Activated T-cell treated with anti-CD3 and anti-CD28 coated beads, Interleukin-2, amount 50 U/mL, for 24 hours (primary cell): ENCODE measurements around the gene TNFRSF18.

Experiments
- DNase-seq: peaks from one replicate; pipeline ENCODE4 v3.0.0-alpha.2; 2020
- H3K27ac Mint-ChIP-seq: 2 replicates; pipeline ENCODE4 v1.8.0; 2020; ENCODE audit warnings: mild to moderate bottlenecking, mixed read lengths
- H3K27me3 Mint-ChIP-seq: 2 replicates; pipeline ENCODE4 v1.8.0; 2020; ENCODE audit warnings: mixed read lengths
- H3K36me3 Mint-ChIP-seq: 2 replicates; pipeline ENCODE4 v1.8.0; 2020; ENCODE audit warnings: low read depth, mixed read lengths
- H3K4me1 Mint-ChIP-seq: 2 replicates; pipeline ENCODE4 v1.8.0; 2020; ENCODE audit warnings: low read depth, mixed read lengths
- H3K4me3 Mint-ChIP-seq: 2 replicates; pipeline ENCODE4 v1.8.0; 2020; ENCODE audit warnings: mild to moderate bottlenecking, moderate library complexity, mixed read lengths
- H3K9me3 Mint-ChIP-seq: 2 replicates; pipeline ENCODE4 v1.8.0; 2020; ENCODE audit warnings: mixed read lengths

The TNFRSF18 gene

DNA sequence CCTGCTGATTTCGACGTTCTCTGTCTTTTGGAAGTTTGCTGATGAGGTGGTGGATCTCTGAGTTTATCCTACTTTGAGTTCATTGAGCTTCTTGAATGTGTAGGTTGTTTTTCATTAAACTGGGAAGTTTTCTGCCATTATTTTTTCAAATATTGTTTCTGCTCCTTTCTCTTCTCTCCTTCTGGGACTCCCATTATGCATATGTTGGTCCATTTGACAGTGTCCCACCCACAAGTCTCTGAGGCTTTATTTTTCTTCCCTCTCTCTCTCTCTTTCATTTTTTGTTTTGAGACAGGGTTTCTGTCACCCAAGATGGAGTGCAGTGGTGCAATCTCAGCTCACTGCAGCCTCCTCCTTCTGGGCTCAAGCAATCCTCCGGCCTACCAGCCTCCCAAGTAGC lies 11.7 kb downstream of the TNFRSF18 start:
- Mint-ChIP-seq H3K4me1 (peaks cover 2% of the 10 kb centered on the region), H3K4me3 (no peak overlapping the region), H3K9me3 (peaks cover 8% of the 10 kb centered on the region), H3K27me3 (no peaks in the 10 kb centered on the region), H3K36me3 (no peaks in the 10 kb centered on the region), H3K27ac (no peak overlapping the region)
- no peak for DNase-seq

DNA sequence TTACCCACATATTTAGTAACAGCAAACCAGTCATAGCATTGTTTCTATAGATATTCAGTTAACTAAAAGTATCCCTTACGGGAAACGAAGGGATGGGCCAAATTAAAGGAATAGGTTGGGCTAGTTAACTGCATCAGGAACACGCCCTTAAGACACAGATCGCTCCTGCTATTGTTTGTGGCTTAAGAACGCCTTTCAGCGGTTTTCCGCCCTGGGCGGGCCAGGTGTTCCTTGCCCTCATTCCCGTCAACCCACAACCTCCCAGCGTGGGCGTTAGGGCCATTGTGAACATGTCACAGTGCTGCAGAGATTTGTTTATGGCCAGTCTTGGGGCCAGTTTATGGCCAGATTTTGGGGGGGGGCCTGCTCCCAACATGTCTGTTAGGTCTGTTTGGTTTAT lies 14.7 kb downstream of the TNFRSF18 start:
- H3K4me1 Mint-ChIP-seq: no peaks in the 10 kb centered on the region
- H3K27ac Mint-ChIP-seq: peak overlapping the region; percentile 3
- DNase-seq: no peak
- no peaks in the 10 kb centered on the region for H3K36me3 Mint-ChIP-seq
- H3K27me3 Mint-ChIP-seq: no peaks in the 10 kb centered on the region
- H3K9me3 Mint-ChIP-seq: peaks cover 8% of the 10 kb centered on the region
- no peak overlapping the region for H3K4me3 Mint-ChIP-seq

DNA sequence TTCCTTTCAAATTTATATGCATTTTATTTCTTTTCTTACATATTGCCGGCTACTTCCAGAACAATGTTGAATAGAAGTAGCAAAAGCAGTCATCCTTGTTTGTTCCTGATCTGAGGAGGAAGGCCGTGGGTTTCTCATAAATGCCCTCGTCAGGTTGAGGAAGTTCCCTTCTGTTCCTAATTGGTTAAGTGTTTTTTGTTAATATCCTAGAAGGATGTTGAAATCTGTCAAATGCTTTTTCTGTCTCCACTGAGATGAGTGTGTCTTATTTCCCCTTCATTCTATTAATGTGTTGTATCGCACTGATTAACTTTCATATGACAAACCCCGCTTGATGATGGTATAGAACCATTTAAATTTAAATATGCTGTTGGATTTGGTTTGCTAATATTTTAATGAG lies 17.3 kb downstream of the TNFRSF18 start:
- no peak overlapping the region for H3K27ac Mint-ChIP-seq
- DNase-seq: no peak
- no peaks in the 10 kb centered on the region for H3K27me3 Mint-ChIP-seq
- H3K4me1 Mint-ChIP-seq: no peaks in the 10 kb centered on the region
- H3K9me3 Mint-ChIP-seq: peaks cover 5% of the 10 kb centered on the region
- no peak overlapping the region for H3K4me3 Mint-ChIP-seq
- no peaks in the 10 kb centered on the region for H3K36me3 Mint-ChIP-seq

DNA sequence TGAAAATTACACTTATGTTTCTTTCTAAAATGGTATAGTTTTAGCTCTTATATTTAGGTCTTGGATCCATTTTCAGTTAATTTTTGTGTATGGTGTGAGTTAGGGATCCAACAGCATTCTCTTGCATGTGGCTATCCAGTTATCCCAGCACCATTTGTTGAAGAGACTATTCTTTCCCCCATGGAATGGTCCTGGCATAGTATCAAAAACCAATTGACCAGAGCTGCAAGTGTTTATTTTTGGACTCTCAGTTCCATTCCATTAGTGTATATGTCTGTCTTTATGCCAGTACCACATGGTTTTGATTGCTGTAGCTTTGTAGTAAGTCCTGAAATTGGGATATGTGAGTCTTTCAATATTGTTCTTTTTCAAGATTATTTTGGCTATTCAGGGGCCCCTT lies 18.5 kb downstream of the TNFRSF18 start:
- Mint-ChIP-seq H3K4me1 (no peaks in the 10 kb centered on the region), H3K27ac (no peak overlapping the region), H3K4me3 (no peak overlapping the region), H3K27me3 (no peaks in the 10 kb centered on the region), H3K9me3 (peaks cover 5% of the 10 kb centered on the region), H3K36me3 (no peaks in the 10 kb centered on the region)
- no peak for DNase-seq

DNA sequence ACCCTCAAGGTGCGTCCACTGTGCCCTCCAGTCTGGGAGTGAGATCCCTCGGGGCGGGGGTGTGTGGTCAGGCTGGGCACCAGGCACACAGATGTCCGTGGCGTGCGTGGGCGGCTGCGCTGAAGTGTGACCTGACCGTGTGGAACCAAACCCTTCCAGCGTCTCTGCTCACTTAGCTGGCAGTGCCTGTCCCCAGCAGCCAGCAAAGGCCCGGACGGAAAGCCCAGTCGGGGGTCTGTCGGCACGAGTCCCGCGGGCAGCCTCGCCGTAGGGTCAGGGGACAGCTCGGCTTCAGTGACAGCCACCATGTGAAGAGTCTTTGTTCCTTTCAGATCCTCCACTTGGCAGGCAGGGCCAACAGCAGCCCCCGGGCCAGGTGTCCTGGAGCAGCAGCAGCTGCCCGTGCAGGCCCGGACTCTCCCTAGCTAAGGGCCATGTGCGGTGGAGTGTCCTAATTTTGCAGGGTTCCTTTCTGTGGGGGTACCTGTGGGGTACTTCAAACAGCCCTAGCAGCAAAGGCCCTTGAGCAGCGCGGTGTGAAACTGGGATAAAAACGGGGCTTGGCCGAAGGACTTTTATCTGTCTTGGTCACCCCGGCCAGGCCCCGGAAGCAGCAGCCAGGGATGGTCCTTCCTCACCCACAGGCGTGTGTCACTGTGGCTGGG lies 21.2 kb downstream of the TNFRSF18 start:
- H3K36me3 Mint-ChIP-seq: no peaks in the 10 kb centered on the region
- H3K27ac Mint-ChIP-seq: no peak overlapping the region
- H3K4me3 Mint-ChIP-seq: no peak overlapping the region
- peaks cover 2% of the 10 kb centered on the region for H3K4me1 Mint-ChIP-seq
- H3K9me3 Mint-ChIP-seq: no peaks in the 10 kb centered on the region
- no peak for DNase-seq
- peaks cover 7% of the 10 kb centered on the region for H3K27me3 Mint-ChIP-seq

DNA sequence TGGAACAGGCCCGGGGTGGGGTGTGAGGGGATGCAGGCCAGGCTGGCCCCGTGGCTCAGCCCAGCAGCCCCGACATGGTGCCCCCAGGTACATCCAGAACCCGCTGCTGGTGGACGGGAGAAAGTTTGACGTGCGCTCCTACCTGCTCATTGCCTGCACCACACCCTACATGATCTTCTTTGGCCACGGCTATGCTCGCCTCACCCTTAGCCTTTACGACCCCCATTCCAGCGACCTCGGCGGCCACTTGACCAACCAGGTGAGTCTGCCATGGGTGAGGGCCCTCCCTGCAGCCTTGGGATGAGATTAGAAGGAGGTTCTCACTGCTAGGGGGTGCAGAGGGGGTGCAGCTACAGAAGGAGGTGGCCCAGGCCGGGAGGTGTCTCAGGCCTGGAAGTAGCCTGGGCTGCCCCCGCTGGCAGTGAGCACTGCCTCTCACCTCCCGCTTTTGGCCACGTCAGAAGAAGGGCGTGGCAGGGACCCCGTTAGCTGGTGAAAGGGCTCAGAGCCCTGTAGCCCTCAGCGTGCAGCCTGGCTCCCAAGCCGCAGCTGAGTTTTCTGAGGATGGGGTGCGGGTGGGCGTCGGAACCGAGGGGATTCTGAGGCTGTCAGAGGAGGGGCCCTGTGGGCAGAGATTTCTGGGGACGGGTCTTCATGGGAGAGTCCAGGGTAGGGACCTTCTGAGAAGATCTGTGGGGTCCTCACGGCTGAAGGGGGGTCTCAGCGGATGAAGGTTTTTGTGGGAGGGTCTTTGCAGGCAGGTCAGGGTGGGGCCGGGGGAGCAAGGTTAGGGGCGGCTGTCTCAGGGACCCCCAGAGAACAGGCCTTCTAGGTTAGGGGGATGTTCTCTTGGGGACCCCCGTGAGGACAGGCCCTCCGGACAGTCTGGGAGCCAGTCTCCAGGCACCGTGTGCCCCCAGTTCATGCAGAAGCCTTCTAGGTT lies 22.3 kb downstream of the TNFRSF18 start:
- H3K4me3 Mint-ChIP-seq: no peak overlapping the region
- no peaks in the 10 kb centered on the region for H3K36me3 Mint-ChIP-seq
- no peaks in the 10 kb centered on the region for H3K9me3 Mint-ChIP-seq
- H3K4me1 Mint-ChIP-seq: peaks cover 2% of the 10 kb centered on the region
- peaks cover 7% of the 10 kb centered on the region for H3K27me3 Mint-ChIP-seq
- no peak for DNase-seq
- no peak overlapping the region for H3K27ac Mint-ChIP-seq

DNA sequence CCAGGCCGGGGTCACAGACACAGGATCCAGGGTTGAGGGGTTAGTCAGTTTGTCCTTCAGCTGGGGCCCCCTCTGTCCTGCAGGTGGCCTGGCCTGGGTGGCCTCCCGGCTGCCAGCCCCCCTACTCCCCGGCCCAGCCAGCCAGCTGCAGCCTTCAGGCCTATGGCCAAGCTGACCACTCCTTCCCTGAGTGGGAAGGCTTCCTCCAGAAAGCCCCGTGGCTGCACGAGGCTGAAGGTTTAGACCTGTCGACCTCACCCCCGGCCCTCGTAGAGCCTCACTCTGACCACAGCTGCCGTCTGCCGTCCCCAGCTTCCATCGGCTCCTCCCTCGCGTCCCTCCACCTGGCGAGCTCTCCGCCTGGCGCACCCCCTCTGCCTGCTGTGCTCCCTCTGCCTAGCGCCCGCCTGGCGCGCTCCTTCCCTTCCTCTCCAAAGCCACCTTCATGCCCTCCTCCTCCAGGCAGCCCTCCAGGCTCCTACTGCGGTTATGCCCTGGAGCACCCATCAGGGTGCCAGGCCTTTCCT lies 23.1 kb downstream of the TNFRSF18 start:
- no peaks in the 10 kb centered on the region for H3K36me3 Mint-ChIP-seq
- H3K9me3 Mint-ChIP-seq: no peaks in the 10 kb centered on the region
- peaks cover 2% of the 10 kb centered on the region for H3K4me1 Mint-ChIP-seq
- DNase-seq: no peak
- H3K4me3 Mint-ChIP-seq: no peak overlapping the region
- H3K27me3 Mint-ChIP-seq: peaks cover 7% of the 10 kb centered on the region
- no peak overlapping the region for H3K27ac Mint-ChIP-seq

DNA sequence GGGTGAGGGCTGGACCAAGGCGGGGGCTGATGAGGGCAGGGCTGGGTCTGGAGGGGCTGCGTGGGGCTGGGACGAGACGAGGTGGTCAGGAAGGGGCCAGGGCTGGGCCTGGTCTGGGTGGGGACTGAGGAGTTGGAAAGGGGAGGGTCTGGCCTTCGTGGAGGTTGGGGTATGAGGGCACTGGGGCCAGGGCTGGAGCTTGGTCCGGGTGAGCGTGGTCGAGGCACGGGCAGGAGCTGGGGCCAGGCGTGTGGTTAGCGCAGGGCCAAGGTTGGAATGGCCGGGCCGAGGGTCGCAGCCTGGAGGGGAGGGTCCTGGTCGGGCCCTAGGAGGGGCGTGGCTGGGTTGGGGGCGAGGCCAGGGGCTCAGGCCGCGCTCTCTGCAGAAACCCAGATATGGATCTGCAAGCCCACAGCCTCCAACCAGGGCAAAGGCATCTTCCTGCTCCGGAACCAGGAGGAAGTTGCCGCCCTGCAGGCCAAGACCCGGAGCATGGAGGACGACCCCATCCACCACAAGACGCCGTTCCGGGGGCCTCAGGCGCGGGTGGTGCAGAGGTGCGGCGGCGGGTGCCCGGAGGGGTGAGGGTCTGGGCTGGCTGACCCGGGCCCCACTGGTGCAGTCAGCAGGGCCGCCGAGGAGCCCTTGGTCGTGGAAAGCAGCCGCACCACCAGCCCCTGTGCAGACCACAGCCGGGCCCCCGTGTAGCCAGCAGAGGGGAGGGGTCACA lies 23.7 kb downstream of the TNFRSF18 start:
- peaks cover 2% of the 10 kb centered on the region for H3K4me1 Mint-ChIP-seq
- no peaks in the 10 kb centered on the region for H3K9me3 Mint-ChIP-seq
- no peak overlapping the region for H3K4me3 Mint-ChIP-seq
- H3K36me3 Mint-ChIP-seq: no peaks in the 10 kb centered on the region
- DNase-seq: no peak
- no peak overlapping the region for H3K27ac Mint-ChIP-seq
- H3K27me3 Mint-ChIP-seq: peaks cover 7% of the 10 kb centered on the region

DNA sequence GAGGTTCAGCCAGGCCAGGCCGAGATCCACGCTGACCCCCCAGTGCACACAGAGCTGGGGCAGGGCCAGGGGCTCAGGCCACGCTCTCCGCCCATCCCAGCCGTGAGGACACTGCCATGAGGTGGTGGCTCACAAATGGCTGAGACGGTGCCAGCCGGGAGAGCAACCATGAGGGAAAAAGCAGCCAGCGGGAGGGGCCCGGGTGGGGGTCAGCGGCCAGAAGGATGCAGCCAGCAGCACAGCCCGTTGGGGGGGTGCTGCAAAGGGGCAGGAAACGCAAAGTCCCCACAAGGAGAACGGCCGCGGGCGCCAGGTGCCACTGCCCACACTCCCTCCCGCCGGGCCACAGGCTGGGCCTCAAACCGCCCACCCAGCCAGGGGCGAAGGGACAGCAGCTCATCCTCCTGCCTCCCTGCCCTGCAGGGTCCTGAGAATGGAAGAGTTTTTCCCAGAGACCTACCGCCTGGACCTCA lies 24.4 kb downstream of the TNFRSF18 start:
- no peak for DNase-seq
- Mint-ChIP-seq H3K4me3 (no peak overlapping the region), H3K27ac (no peak overlapping the region), H3K36me3 (no peaks in the 10 kb centered on the region), H3K4me1 (peaks cover 2% of the 10 kb centered on the region), H3K9me3 (no peaks in the 10 kb centered on the region), H3K27me3 (peaks cover 7% of the 10 kb centered on the region)

DNA sequence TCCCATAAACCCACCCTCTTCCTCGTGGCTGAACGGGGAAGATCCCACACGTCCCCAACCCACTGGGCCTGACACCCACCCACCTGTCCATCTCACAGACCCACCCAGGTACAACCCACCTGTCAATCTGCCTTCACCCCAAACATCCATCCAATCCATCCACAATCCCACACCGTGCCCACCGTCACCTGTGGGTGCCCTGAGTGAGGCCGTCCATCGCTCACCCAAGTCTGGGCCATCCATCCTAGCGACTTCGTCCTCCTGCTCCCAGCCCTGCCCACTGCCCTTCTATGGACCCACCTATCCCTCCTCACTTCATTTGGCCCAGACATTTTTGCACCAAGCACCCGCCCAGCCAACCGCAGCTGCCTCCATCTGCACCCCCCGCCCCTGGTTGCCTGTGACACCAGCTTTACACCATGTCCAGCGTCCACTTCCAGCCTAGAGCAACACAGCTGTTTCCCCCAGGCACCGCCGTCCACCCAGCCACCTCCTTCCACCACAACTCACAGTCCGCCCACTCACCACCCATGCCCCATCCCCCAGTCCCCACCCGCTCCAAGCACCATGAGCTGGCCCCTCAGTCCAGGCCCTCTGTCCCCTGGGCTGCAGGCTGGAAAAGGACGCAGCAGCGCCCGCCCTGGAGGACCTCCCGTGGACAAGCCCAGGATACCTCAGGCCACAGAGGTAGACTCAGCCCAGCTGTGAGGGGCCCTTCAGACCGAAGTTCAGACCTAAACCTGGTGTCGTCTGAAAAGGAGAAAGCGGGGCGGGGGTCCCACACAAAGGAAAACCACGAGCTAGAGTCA lies 25.1 kb downstream of the TNFRSF18 start:
- Mint-ChIP-seq H3K27me3 (peaks cover 7% of the 10 kb centered on the region), H3K36me3 (no peaks in the 10 kb centered on the region), H3K4me3 (no peak overlapping the region), H3K27ac (no peak overlapping the region), H3K4me1 (peaks cover 2% of the 10 kb centered on the region), H3K9me3 (no peaks in the 10 kb centered on the region)
- no peak for DNase-seq

DNA sequence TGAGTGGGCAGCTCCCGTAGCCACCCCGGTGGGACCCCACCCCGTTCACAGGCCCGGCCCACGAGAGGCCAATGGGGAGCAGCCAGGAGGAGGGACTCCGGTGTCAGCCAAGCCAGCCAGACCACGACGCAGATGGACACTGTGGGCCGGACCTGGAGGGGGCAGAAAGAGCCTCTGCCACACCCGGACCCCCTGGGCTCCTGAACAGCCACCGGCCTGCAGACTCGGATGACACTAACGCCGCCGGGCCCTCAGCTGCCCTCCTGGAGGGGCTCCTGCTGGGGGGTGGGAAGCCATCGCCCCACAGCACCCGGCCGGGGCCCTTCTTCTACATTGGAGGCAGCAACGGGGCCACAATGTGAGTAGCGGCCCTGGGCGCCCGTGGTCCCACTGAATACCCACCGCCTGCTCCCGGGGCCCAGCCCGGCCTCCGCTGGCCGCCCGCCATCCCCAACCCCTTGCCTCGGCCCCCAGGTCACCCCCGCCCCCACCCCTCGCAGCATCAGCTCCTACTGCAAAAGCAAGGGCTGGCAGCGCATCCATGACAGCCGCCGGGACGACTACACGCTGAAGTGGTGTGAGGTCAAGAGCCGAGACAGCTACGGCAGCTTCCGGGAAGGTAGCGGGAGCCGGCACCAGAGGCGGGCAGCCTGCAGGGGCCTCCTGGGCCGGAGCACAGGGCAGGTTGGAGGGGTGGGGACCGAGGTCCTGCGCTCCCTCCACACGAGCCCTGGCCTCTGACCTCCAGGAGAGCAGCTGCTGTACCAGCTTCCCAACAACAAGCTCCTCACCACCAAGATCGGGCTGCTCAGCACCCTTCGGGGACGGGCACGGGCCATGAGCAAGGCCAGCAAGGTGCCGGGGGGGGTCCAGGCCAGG lies 26.2 kb downstream of the TNFRSF18 start:
- Mint-ChIP-seq H3K9me3 (no peaks in the 10 kb centered on the region), H3K36me3 (no peaks in the 10 kb centered on the region), H3K27ac (no peak overlapping the region), H3K27me3 (peaks cover 7% of the 10 kb centered on the region), H3K4me1 (peaks cover 2% of the 10 kb centered on the region), H3K4me3 (no peak overlapping the region)
- no peak for DNase-seq

DNA sequence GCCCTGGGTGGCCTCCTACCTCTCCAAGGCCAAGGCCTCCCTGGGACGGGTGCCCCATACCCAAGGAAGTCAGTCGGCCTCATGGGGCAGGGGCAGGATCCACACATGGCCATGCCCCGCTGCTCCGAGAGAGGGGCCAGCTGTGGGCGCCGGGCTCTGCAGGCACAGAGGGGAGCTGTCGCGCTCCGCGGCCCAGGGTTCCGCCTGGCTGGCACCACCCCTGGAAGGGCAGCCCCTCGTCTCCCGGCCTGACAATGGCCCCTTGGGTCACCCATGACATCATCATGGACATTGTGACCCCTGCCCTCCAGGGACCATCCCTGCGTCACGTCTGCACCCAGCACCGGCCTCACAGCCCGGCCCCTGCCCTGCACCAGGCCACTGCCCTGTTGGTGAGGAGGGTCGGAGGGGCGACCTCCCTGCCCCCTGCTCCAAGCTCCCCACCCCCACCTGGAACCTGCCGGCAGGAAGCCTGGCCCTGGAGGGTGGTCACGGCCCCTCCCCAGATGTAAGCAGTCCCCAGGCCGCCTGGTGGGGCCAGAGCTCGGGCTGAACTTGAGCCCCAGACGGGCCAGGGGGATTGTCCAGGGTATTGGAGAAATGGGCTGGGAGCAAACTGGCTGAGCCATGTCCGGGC lies 26.9 kb downstream of the TNFRSF18 start:
- Mint-ChIP-seq H3K36me3 (no peaks in the 10 kb centered on the region), H3K9me3 (no peaks in the 10 kb centered on the region), H3K4me3 (no peak overlapping the region), H3K27ac (no peak overlapping the region), H3K27me3 (peaks cover 7% of the 10 kb centered on the region), H3K4me1 (peaks cover 4% of the 10 kb centered on the region)
- no peak for DNase-seq
